ENCODE results near the gene SLC38A8. TPM values are rescaled to one million over a fixed set of nuclear protein-coding genes. Genes with fewer than 3 reads are reported as not detected.

SLC38A8 gene
- polyA plus RNA-seq, 2 of the 4 experiments (the other 2 are of a cell fraction), result not detected

DNA sequence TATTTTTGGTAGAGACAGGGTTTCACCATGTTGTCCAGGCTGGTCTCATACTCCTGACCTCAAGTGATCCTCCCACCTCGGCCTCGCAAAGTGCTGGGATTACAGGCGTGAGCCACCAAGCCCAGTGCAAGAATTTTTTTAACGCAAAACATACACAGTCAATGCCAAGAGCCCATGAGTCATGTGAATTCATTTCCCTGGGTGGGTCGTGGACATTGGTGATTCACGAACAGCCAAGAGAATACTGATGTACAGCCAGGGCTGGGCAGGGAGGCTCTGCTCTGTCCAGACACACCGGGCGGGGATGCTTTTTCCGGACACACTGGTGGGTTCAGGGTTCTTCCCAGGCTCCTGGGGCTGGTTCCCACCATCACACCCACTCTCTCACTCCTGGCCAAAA lies 17.7 kb downstream of the SLC38A8 start:
- Histone ChIP-seq H3K9me3 (peaks cover 27% of the 10 kb centered on the region), H3K4me2 (no peak overlapping the region), H3K4me1 (no peaks in the 10 kb centered on the region), H3K4me3 (no peak overlapping the region), H3K27ac (no peak overlapping the region)
- TF ChIP-seq NFE2L2 (conservative IDR thresholded peaks at IDR 0.05; ENCODE audit: low read length), result no peak
- DNase-seq (ENCODE audit: low read depth in 1 of 2, low spot score in 1 of 2), result peak in 1 of 2 experiments; percentile 35
- ChIA-PET POLR2A (no interaction called here), CTCF (interaction anchor here (1.1 to 2.4 kb wide), 3 partner anchors 9 to 69 kb away, joined by 3 to 7 read pairs (median 5); no protein-coding TSS in a partner anchor)
- ATAC-seq, result peak in 1 of 2 experiments; percentile 37; a peak in 3 of 6 replicates
- FAIRE-seq, result no peak
- WGBS (ENCODE audit: missing lambda C conversion rate), result 37% methylated on average over 9 of the region's 9 CpGs

DNA sequence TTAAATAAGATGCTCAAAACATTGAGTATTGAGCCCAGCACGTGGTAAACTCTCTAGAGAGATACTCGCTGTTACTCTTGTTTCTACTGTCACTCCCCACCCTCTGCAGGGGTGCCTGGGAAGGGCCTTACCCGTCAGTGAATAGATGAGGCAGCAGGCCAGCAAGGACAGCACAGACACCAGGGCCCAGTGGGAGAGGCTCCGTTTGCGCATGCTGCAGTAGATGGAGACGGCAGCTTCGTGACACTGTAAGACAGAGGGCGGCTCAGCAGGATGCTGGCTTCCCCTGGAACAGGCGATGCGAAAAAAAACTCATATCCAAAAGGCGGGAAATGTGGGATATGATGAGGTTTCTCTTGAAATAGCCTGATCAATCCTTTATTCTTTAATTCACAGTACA lies 20.0 kb downstream of the SLC38A8 start:
- no peak for DNase-seq (ENCODE audit: low read depth in 1 of 2, low spot score in 1 of 2)
- Histone ChIP-seq H3K4me2 (no peak overlapping the region), H3K4me3 (no peak overlapping the region), H3K27ac (no peak overlapping the region), H3K4me1 (no peaks in the 10 kb centered on the region), H3K9me3 (peaks cover 27% of the 10 kb centered on the region)
- TF ChIP-seq CHD2 (IDR thresholded peaks at IDR 0.05; ENCODE audit: low read length, partially characterized antibody), result no peak
- no peak for FAIRE-seq
- POLR2A ChIA-PET, result no interaction called here
- CTCF ChIA-PET, result interaction anchor here (1.2 to 1.4 kb wide), 2 partner anchors 28 to 43 kb away, joined by 3 to 5 read pairs; no protein-coding TSS in a partner anchor
- ATAC-seq, result no peak
- 72% methylated on average over 11 of the region's 11 CpGs for WGBS (ENCODE audit: missing lambda C conversion rate)

DNA sequence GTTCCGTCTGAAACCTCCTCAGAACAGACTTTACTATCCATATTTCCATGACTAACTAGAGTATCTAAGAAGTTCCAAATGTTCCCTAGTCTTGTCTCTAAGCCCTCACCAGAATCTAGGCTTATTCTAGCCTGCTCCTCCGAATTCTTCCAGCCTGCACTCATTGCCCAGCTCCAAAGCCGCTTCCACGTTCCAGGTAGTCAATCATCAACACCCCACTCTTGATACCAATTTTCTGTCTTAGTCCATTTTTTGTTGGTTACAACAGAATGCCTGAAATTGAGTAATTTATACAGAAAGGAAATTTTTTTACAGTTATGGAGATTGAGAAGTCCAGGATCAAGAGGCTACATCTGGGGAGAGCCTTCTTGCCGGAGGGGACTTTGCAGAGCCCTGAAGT lies 21.1 kb downstream of the SLC38A8 start:
- 59% methylated on average over 5 of the region's 5 CpGs for whole genome bisulfite sequencing (ENCODE audit: missing lambda C conversion rate)

More for the DNA sequence above, 21.1 kb downstream of the SLC38A8 start:
- Histone ChIP-seq H3K27ac (no peak overlapping the region), H3K4me2 (no peak overlapping the region), H3K4me1 (no peaks in the 10 kb centered on the region), H3K4me3 (no peak overlapping the region), H3K9me3 (peaks cover 27% of the 10 kb centered on the region)
- ChIA-PET CTCF (interaction anchor here (1.2 to 1.4 kb wide), 2 partner anchors 23 to 27 kb away, joined by 3 to 6 read pairs; no protein-coding TSS in a partner anchor), POLR2A (no interaction called here)
- DNase-seq (ENCODE audit: low read depth in 1 of 2, low spot score in 1 of 2), result no peak
- no peak for FAIRE-seq
- TF ChIP-seq MAFK (IDR thresholded peaks at IDR 0.05; ENCODE audit: partially characterized antibody) (no peak), SREBF2 (IDR thresholded peaks at IDR 0.05) (no peak), TP53 (CRISPR knock-in tag; IDR thresholded peaks at IDR 0.05) (no peak), RARB (CRISPR knock-in tag; IDR thresholded peaks at IDR 0.05) (no peak), RAD21 (conservative IDR thresholded peaks at IDR 0.05 in 1 of 2, IDR thresholded peaks at IDR 0.05 in 1 of 2) (no peak), HEYL (CRISPR knock-in tag; IDR thresholded peaks at IDR 0.05) (no peak), POLR2AphosphoS2 (conservative IDR thresholded peaks at IDR 0.05; ENCODE audit: low read length) (no peak), CEBPB (IDR thresholded peaks at IDR 0.05) (no peak), GATA3 (IDR thresholded peaks at IDR 0.05; ENCODE audit: borderline replicate concordance) (no peak), EHMT2 (IDR thresholded peaks at IDR 0.05; ENCODE audit: low read depth) (no peak), MAZ (IDR thresholded peaks at IDR 0.05; ENCODE audit: borderline replicate concordance, low read depth, low read length) (no peak), ZC3H11A (IDR thresholded peaks at IDR 0.05) (no peak), RNF2 (IDR thresholded peaks at IDR 0.05; ENCODE audit: borderline replicate concordance, low read depth) (no peak), RFX5 (IDR thresholded peaks at IDR 0.05) (no peak)
- TF ChIP-seq, protein P1, sequence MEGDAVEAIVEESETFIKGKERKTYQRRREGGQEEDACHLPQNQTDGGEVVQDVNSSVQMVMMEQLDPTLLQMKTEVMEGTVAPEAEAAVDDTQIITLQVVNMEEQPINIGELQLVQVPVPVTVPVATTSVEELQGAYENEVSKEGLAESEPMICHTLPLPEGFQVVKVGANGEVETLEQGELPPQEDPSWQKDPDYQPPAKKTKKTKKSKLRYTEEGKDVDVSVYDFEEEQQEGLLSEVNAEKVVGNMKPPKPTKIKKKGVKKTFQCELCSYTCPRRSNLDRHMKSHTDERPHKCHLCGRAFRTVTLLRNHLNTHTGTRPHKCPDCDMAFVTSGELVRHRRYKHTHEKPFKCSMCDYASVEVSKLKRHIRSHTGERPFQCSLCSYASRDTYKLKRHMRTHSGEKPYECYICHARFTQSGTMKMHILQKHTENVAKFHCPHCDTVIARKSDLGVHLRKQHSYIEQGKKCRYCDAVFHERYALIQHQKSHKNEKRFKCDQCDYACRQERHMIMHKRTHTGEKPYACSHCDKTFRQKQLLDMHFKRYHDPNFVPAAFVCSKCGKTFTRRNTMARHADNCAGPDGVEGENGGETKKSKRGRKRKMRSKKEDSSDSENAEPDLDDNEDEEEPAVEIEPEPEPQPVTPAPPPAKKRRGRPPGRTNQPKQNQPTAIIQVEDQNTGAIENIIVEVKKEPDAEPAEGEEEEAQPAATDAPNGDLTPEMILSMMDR (IDR thresholded peaks at IDR 0.05), result no peak
- TF ChIP-seq, protein P2, sequence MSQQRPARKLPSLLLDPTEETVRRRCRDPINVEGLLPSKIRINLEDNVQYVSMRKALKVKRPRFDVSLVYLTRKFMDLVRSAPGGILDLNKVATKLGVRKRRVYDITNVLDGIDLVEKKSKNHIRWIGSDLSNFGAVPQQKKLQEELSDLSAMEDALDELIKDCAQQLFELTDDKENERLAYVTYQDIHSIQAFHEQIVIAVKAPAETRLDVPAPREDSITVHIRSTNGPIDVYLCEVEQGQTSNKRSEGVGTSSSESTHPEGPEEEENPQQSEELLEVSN (IDR thresholded peaks at IDR 0.05; ENCODE audit: borderline replicate concordance, low read depth), result no peak
- TF ChIP-seq, protein P3, sequence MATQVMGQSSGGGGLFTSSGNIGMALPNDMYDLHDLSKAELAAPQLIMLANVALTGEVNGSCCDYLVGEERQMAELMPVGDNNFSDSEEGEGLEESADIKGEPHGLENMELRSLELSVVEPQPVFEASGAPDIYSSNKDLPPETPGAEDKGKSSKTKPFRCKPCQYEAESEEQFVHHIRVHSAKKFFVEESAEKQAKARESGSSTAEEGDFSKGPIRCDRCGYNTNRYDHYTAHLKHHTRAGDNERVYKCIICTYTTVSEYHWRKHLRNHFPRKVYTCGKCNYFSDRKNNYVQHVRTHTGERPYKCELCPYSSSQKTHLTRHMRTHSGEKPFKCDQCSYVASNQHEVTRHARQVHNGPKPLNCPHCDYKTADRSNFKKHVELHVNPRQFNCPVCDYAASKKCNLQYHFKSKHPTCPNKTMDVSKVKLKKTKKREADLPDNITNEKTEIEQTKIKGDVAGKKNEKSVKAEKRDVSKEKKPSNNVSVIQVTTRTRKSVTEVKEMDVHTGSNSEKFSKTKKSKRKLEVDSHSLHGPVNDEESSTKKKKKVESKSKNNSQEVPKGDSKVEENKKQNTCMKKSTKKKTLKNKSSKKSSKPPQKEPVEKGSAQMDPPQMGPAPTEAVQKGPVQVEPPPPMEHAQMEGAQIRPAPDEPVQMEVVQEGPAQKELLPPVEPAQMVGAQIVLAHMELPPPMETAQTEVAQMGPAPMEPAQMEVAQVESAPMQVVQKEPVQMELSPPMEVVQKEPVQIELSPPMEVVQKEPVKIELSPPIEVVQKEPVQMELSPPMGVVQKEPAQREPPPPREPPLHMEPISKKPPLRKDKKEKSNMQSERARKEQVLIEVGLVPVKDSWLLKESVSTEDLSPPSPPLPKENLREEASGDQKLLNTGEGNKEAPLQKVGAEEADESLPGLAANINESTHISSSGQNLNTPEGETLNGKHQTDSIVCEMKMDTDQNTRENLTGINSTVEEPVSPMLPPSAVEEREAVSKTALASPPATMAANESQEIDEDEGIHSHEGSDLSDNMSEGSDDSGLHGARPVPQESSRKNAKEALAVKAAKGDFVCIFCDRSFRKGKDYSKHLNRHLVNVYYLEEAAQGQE (IDR thresholded peaks at IDR 0.05), result no peak
- TF ChIP-seq, protein P4, sequence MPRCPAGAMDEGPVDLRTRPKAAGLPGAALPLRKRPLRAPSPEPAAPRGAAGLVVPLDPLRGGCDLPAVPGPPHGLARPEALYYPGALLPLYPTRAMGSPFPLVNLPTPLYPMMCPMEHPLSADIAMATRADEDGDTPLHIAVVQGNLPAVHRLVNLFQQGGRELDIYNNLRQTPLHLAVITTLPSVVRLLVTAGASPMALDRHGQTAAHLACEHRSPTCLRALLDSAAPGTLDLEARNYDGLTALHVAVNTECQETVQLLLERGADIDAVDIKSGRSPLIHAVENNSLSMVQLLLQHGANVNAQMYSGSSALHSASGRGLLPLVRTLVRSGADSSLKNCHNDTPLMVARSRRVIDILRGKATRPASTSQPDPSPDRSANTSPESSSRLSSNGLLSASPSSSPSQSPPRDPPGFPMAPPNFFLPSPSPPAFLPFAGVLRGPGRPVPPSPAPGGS (IDR thresholded peaks at IDR 0.05), result no peak
- no peak for ATAC-seq
